NCI-H1417 (cell line): Measurements from ENCODE around the gene DPY19L2.
A peak's percentile ranks its signal among the peaks of the same experiment; 100 is the strongest.
"Not testable (repeated sequence)": the region's sequence is repeated elsewhere in the genome, so short reads cannot be mapped to it uniquely, and the experiment has no call there.

Source experiments
- DNase-seq, 3 experiments: peaks; one replicate each; lab custom pipeline; 2025; lab: John Stamatoyannopoulos, UW

The DPY19L2 gene

DNA sequence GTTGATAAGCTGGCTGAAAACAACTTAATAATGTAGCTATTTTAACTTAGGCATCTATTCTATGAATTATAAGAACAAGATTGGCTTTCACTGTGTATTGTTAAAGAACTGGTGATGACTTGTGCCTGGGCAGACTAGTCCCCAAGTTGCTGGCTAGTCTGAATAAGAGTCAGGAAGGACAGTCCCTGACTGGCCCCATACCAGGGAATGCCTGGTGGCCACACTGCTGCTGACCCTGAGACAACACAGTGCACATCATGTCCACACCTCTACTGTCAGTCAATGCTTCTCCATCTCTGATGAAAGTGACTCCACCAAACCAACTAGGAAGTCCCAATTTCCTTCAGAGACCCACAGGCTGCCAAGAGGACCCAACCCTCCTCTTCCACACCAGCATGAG is 130.5 kb downstream of the DPY19L2 start:
- not testable (repeated sequence) for DNase-seq

DNA sequence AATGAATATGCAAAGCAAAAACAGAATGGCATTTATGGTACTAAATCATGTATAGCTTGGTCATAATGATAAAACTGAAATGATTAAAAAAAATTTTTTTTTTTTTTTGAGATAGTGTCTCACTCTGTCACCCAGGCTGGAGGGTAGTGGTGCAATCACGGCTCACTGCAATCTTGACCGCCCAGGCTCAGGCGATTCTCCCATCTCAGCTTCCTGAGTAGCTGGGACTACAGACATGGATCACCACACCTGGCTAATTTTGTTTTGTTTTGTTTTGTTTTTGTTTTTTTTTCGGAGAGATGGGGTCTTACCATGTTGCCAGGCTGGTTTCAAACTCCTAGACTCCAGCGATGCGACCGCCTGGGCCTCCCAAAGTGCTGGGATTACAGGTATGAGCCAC is 138.7 kb downstream of the DPY19L2 start:
- DNase-seq, result not testable (repeated sequence)

DNA sequence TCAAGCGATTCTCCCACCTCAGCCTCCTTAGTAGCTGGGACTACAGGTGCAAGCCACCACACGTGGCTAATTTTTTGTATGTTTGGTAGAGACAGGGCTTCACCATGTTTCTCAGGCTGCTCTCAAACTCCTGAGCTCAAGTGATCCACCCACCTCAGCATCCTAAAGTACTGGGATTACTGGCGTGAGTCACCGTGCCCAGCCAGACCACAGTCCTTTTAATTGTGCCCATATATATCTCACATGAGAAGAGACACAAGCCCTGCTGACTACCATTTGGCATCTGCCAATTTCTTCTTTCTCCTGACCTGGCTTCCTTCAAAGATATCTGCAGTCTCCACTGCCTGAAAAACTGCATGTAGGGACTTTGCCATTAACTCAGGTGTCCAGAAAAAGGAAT is 142.5 kb downstream of the DPY19L2 start:
- DNase-seq, result no peak

DNA sequence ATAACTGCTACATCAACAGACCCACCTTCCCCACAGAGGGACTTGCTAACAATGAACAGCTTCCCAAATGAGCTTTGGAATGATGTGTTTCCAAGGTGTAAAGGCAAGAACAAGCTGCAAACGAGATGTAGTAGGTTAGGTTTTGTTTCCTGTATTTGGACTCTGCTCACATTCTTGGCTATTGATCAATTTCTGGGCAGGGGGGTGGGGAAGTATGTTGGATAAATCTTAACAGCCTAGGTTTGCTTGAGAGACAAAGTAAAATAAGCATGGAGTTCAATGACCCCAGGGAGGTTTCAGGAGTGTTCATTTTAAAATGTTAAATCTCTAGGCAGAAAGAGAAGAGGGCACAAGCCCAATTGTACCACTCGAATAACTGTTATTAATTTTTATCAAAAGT is 146.6 kb downstream of the DPY19L2 start:
- DNase-seq, result peak in 2 of 3 experiments; percentile 17 to 67
